SK-N-SH (cell line): ENCODE results near the gene TNFAIP1. TPM values are rescaled to one million over a fixed set of nuclear protein-coding genes. Genes with fewer than 3 reads are reported as not detected.
A peak's percentile ranks its signal among the peaks of the same experiment; 100 is the strongest.

Experiments used
- CTCF ChIA-PET: fragments of 300-600, 350-600 bp; formaldehyde crosslinking; extraction: SDS; loops from one replicate; lab custom pipeline; 2021; lab: Yijun Ruan, JAX
- POLR2A ChIA-PET: fragments of 350-600 bp; sonication (Branson Sonifier 250); formaldehyde crosslinking; extraction: SDS; loops from one replicate; lab custom pipeline; 2020; ENCODE audit warnings: antibody characterized with exemption, inconsistent platforms; lab: Yijun Ruan, JAX
- DNase-seq: peaks from one replicate; pipeline ENCODE4 v3.0.0; 2012
- H2AFZ ChIP-seq: fragments of 200-600 bp; sonication (generic); 2 replicates; pipeline ENCODE4 v1.8.1; 2016; ENCODE audit warnings: antibody characterized with exemption, mild to moderate bottlenecking, low read depth
- H3F3A ChIP-seq: fragments of 200-600 bp; sonication (generic); replicated peaks from 2 replicates; pipeline ENCODE3; 2016; ENCODE audit warnings: antibody characterized with exemption, mild to moderate bottlenecking; ENCODE audit not compliant: insufficient read depth
- H3K27ac ChIP-seq, 2 experiments: fragments of 200-500 bp in 1 of 2; fragments of 200-600 bp in 1 of 2; sonication (Bioruptor generic) in 1 of 2; sonication (generic), shearing (Covaris generic) in 1 of 2; 2 replicates each; pipeline versions ENCODE4 v1.5.1 to v1.6.1; 2014 to 2016; ENCODE audit warnings: low read depth in 2 of 2, inconsistent platforms in 1 of 2, low read length in 1 of 2, mild to moderate bottlenecking in 1 of 2, mixed read lengths in 1 of 2
- H3K27me3 ChIP-seq: fragments of 200-600 bp; sonication (generic), shearing (Covaris generic); 2 replicates; pipeline ENCODE4 v1.6.1; 2016; ENCODE audit warnings: mixed run types; ENCODE audit not compliant: insufficient read depth
- H3K36me3 ChIP-seq, 2 experiments: fragments of 200-500 bp in 1 of 2; fragments of 200-600 bp in 1 of 2; sonication (Bioruptor generic) in 1 of 2; sonication (generic) in 1 of 2; replicated peaks in 1 of 2; 2 replicates each; pipeline versions ENCODE3 to v1.5.1; 2014 to 2016; ENCODE audit warnings: low read length in 1 of 2, mild to moderate bottlenecking in 1 of 2; ENCODE audit not compliant: insufficient read depth in 2 of 2, control insufficient read depth in 1 of 2
- H3K4me1 ChIP-seq, 2 experiments: fragments of 200-500 bp in 1 of 2; fragments of 200-600 bp in 1 of 2; sonication (Bioruptor generic) in 1 of 2; sonication (generic), shearing (Covaris generic) in 1 of 2; 2 replicates each; pipeline versions ENCODE4 v1.5.1 to v1.6.1; 2014 to 2016; ENCODE audit warnings: low read depth in 1 of 2, low read length in 1 of 2, mixed run types in 1 of 2; ENCODE audit not compliant: insufficient read depth in 2 of 2, control insufficient read depth in 1 of 2
- H3K4me2 ChIP-seq: fragments of 200-600 bp; sonication (generic), shearing (Covaris generic); 2 replicates; pipeline ENCODE4 v1.6.1; 2017; ENCODE audit warnings: mixed run types
- H3K4me3 ChIP-seq, 2 experiments: fragments of 200-500 bp in 1 of 2; fragments of 200-600 bp in 1 of 2; sonication (Bioruptor generic) in 1 of 2; sonication (generic), shearing (Covaris generic) in 1 of 2; 2 replicates each; pipeline versions ENCODE4 v1.5.1 to v1.8.1; 2014 to 2016; ENCODE audit warnings: low read depth in 2 of 2, inconsistent platforms in 1 of 2, low read length in 1 of 2, mild to moderate bottlenecking in 1 of 2, mixed read lengths in 1 of 2, moderate library complexity in 1 of 2
- H3K79me2 ChIP-seq: fragments of 200-600 bp; sonication (generic); 2 replicates; pipeline ENCODE4 v1.8.1; 2017; ENCODE audit warnings: mild to moderate bottlenecking; ENCODE audit not compliant: insufficient read depth
- H3K9ac ChIP-seq: fragments of 200-600 bp; sonication (generic); 2 replicates; pipeline ENCODE4 v1.6.1; 2017; ENCODE audit warnings: mixed run types
- H3K9me2 ChIP-seq: fragments of 200-600 bp; sonication (generic); 2 replicates; pipeline ENCODE4 v1.6.1; 2017; ENCODE audit warnings: mixed run types
- H3K9me3 ChIP-seq: fragments of 200-600 bp; sonication (generic); 2 replicates; pipeline ENCODE4 v1.6.1; 2017; ENCODE audit warnings: mixed run types, mild to moderate bottlenecking, moderate library complexity
- H4K20me1 ChIP-seq: fragments of 200-600 bp; sonication (generic); 2 replicates; pipeline ENCODE4 v1.6.1; 2017; ENCODE audit warnings: mild to moderate bottlenecking, mixed run types; ENCODE audit not compliant: insufficient read depth
- CHD2 ChIP-seq: fragments of 150-350 bp; IDR thresholded peaks from 2 replicates; pipeline ENCODE4 v1.6.1; 2018; ENCODE audit warnings: low read length; ENCODE audit not compliant: partially characterized antibody
- ELF1 ChIP-seq: IDR thresholded peaks from 2 replicates; pipeline ENCODE4 v1.4.0; 2012
- EZH2phosphoT487 ChIP-seq: fragments of 200-600 bp; sonication (generic); IDR thresholded peaks from 2 replicates; pipeline ENCODE4 v1.6.1; 2017; ENCODE audit warnings: low read depth, mixed run types, mild to moderate bottlenecking, antibody characterized with exemption, moderate library complexity, borderline replicate concordance
- FOXM1 ChIP-seq: IDR thresholded peaks from 2 replicates; pipeline ENCODE4 v1.4.0; 2012; ENCODE audit warnings: low read depth, mild to moderate bottlenecking
- GABPA ChIP-seq: IDR thresholded peaks from 2 replicates; pipeline ENCODE4 v1.4.0; 2012; ENCODE audit warnings: low read depth, mild to moderate bottlenecking
- JUND ChIP-seq: IDR thresholded peaks from 2 replicates; pipeline ENCODE4 v1.4.0; 2012
- MEF2A ChIP-seq: IDR thresholded peaks from 2 replicates; pipeline ENCODE4 v1.4.0; 2012; ENCODE audit warnings: low read depth, borderline replicate concordance
- MXI1 ChIP-seq: IDR thresholded peaks from 2 replicates; pipeline ENCODE4 v1.6.1; 2012; ENCODE audit warnings: mild to moderate bottlenecking, low read depth, low read length, improper control_type of control experiment
- NRF1 ChIP-seq: IDR thresholded peaks from 2 replicates; pipeline ENCODE4 v1.6.1; 2012; ENCODE audit warnings: low read depth, mild to moderate bottlenecking, low read length
- POLR2AphosphoS5 ChIP-seq: IDR thresholded peaks from 2 replicates; pipeline ENCODE4 v1.6.1; 2012; ENCODE audit warnings: low read depth, low read length
- RAD21 ChIP-seq: IDR thresholded peaks from 2 replicates; pipeline ENCODE4 v1.6.1; 2012; ENCODE audit warnings: mild to moderate bottlenecking, low read length
- RFX5 ChIP-seq: IDR thresholded peaks from 2 replicates; pipeline ENCODE4 v1.6.1; 2012; ENCODE audit warnings: mild to moderate bottlenecking, improper control_type of control experiment, low read length
- SMC3 ChIP-seq: IDR thresholded peaks from 2 replicates; pipeline ENCODE4 v1.6.1; 2012; ENCODE audit warnings: low read depth, low read length, improper control_type of control experiment
- TAF1 ChIP-seq: IDR thresholded peaks from 2 replicates; pipeline ENCODE4 v1.6.1; 2012; ENCODE audit warnings: low read depth, mild to moderate bottlenecking, low read length, moderate library complexity, borderline replicate concordance
- TCF12 ChIP-seq: IDR thresholded peaks from 2 replicates; pipeline ENCODE4 v1.4.0; 2012
- TEAD4 ChIP-seq: IDR thresholded peaks from 2 replicates; pipeline ENCODE4 v1.4.0; 2012; ENCODE audit warnings: mild to moderate bottlenecking, borderline replicate concordance; ENCODE audit not compliant: insufficient read depth
- USF2 ChIP-seq: fragments of 150-350 bp; IDR thresholded peaks from 2 replicates; pipeline ENCODE4 v1.6.1; 2017; ENCODE audit warnings: antibody characterized with exemption, low read length, low read depth, borderline replicate concordance
- YY1 ChIP-seq: IDR thresholded peaks from 2 replicates; pipeline ENCODE4 v1.4.0; 2012; ENCODE audit warnings: low read depth, mild to moderate bottlenecking
- ZBTB33 ChIP-seq: IDR thresholded peaks from 2 replicates; pipeline ENCODE4 v1.4.0; 2012; ENCODE audit warnings: low read depth, borderline replicate concordance
- WGBS: methylation state at CpG from one replicate; pipeline ENCODE4 v1.1.6; 2017; ENCODE audit warnings: low lambda C conversion rate; 5-methylcytosine and 5-hydroxymethylcytosine counted together
- polyA plus RNA-seq, 3 experiments: library from polyadenylated mRNA; depleted of rRNA; stranded (reverse); fragments of >200 nt; gene quantifications; 2 replicates each; pipeline ENCODE4 v1.2.3, GENCODE V29; 2012
- TF ChIP-seq, protein P1 (sequence below): IDR thresholded peaks from 2 replicates; pipeline ENCODE4 v1.4.0; 2012; ENCODE audit warnings: low read depth, borderline replicate concordance

The TNFAIP1 gene
- polyA plus RNA-seq, 1 of the 3 experiments (the other 2 are of a cell fraction): 52.0 TPM

DNA sequence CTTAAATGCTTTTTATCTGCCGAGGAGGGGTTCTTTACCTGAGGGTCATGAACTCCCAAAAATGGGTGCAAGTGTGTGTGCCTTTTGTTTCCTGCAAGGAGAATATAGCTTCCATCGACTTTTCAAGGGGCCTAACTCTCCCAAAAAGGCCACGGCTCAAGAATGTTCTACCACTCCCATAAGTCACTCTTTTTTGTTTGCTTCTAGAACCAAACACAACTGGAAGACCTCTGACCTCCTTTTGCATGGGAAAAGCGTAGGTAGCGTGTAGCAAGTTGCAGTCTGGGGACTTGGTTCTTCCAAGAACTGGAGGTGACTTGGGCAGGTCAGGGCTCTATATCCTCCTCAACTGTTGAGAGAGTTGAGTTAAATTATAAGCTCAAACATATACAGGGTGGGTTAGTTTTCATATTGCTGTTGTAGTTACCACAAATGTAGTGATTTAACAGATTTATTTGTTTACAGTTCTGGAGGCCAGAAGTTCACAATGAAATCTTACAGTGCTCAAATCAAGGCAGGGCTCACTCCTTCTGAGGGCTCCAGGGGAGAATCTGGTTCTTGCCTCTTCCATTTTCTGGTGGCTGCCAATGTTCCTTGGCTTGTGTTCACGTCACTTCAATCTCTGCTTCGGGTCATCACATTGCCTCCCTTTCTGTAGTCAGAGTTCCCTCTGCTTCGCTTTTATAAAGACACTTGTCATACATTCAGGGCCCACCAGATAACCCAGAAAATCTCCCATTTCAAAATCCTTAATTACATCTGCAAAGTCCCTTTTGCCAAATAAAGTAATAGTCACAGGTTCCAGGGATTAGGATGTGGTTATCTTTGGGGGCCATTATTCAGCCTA lies 15.1 kb upstream of the TNFAIP1 start (continued):
- TF ChIP-seq TCF12 (no peak), RAD21 (no peak), TEAD4 (no peak), TAF1 (no peak), GABPA (no peak)
- TF ChIP-seq, protein P1, sequence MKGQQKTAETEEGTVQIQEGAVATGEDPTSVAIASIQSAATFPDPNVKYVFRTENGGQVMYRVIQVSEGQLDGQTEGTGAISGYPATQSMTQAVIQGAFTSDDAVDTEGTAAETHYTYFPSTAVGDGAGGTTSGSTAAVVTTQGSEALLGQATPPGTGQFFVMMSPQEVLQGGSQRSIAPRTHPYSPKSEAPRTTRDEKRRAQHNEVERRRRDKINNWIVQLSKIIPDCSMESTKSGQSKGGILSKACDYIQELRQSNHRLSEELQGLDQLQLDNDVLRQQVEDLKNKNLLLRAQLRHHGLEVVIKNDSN: no peak

DNA sequence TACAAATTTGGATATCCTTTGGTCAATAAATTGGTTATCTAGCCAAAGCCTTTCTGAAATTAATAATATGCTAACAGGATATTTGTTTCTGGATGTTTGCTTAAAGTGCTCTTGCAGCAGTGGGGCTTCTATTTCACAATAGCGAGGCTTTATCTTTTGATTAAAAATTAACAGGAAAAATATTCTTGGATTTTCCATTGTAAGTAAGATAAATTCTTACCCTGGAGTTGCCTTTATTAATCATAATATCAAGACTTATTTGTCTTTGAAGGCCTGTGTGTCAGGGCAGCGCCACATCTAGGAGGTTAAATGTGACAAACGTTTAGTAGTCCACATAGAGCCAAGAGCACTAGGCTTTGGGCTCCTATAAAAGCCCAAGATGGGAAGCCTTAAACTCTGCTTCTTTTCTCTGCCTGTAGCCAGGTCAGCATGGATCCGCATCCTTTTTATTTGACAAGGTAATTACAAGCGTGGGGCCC lies 11.3 kb upstream of the TNFAIP1 start:
- TF ChIP-seq EZH2phosphoT487: no peak
- no peak for TF ChIP-seq RFX5
- no peak for TF ChIP-seq POLR2AphosphoS5
- no peak for TF ChIP-seq ZBTB33
- no peak for TF ChIP-seq MXI1
- TF ChIP-seq JUND: no peak
- TF ChIP-seq USF2: no peak
- no peak for TF ChIP-seq CHD2
- no peak for TF ChIP-seq NRF1
- TF ChIP-seq RAD21: no peak
- no peak for TF ChIP-seq YY1
- TF ChIP-seq FOXM1: no peak
- no peak for TF ChIP-seq TAF1
- no peak for TF ChIP-seq SMC3
- no peak for TF ChIP-seq ELF1
- no peak for TF ChIP-seq GABPA
- TF ChIP-seq, protein P1: no peak
- no peak for TF ChIP-seq TEAD4
- TF ChIP-seq MEF2A: no peak
- TF ChIP-seq, all 33 proteins: peak for 0
- H3K36me3 ChIP-seq: peaks cover 23 to 26% of the 10 kb centered on the region in 2 experiments
- H3K27me3 ChIP-seq: no peaks in the 10 kb centered on the region
- no peak overlapping the region for H3K4me3 ChIP-seq
- WGBS: 81% methylated on average over 5 of the region's 5 CpGs
- H4K20me1 ChIP-seq: no peaks in the 10 kb centered on the region
- peaks cover 0 to 8% of the 10 kb centered on the region in 2 experiments; a peak in 1 of 4 replicates for H3K4me1 ChIP-seq
- ChIA-PET CTCF (interaction anchor here (0.7 to 1.8 kb wide), 2 partner anchors 92 to 592 kb away, joined by 3 to 6 read pairs; no protein-coding TSS in a partner anchor), POLR2A (no interaction called here)
- H3K9me3 ChIP-seq: no peaks in the 10 kb centered on the region
- H3K4me2 ChIP-seq: no peak overlapping the region
- H3K27ac ChIP-seq: 0 out of 4 replicates have a peak overlapping the region, but pooled peaks of 1 of the 2 experiments have one; percentile 3
- H3K9ac ChIP-seq: no peak overlapping the region
- H2AFZ ChIP-seq: no peak overlapping the region
- H3K9me2 ChIP-seq: no peaks in the 10 kb centered on the region
- H3K79me2 ChIP-seq: peaks cover 25% of the 10 kb centered on the region
- H3F3A ChIP-seq: peaks cover 4% of the 10 kb centered on the region
- DNase-seq: no peak
